HG02973 (cell line): Measurements from ENCODE around the gene IGSF21.
"Not testable (repeated sequence)": the region's sequence is repeated elsewhere in the genome, so short reads cannot be mapped to it uniquely, and the experiment has no call there.

Source experiments
- ATAC-seq: cut with Tn5 transposase; IDR thresholded peaks from one replicate; pipeline ENCODE4 v1.9.1; 2021; ENCODE audit warnings: moderate library complexity; ENCODE audit not compliant: unreplicated experiment

IGSF21 gene

GRCh38 chr1:18144062-18144461 lies 36.5 kb downstream of the IGSF21 start:
- ATAC-seq: no peak

GRCh38 chr1:18144916-18145647 lies 37.5 kb downstream of the IGSF21 start:
- ATAC-seq: no peak

GRCh38 chr1:18145851-18146618 lies 38.4 kb downstream of the IGSF21 start:
- no peak for ATAC-seq

GRCh38 chr1:18146886-18147285 lies 39.3 kb downstream of the IGSF21 start:
- no peak for ATAC-seq

GRCh38 chr1:18147672-18148071 lies 40.1 kb downstream of the IGSF21 start:
- no peak for ATAC-seq

- ATAC-seq: no peak
Observed at GRCh38 chr1:18148461-18148860, 40.9 kb downstream of the IGSF21 start.

- ATAC-seq: no peak
Observed at GRCh38 chr1:18149027-18149641, 41.5 kb downstream of the IGSF21 start.

- ATAC-seq: no peak
Observed at GRCh38 chr1:18151436-18152122, 44.0 kb downstream of the IGSF21 start.

- ATAC-seq: no peak
Observed at GRCh38 chr1:18154430-18155194, 47.0 kb downstream of the IGSF21 start.

GRCh38 chr1:18155881-18156385 lies 48.3 kb downstream of the IGSF21 start:
- no peak for ATAC-seq

- ATAC-seq: no peak
Observed at GRCh38 chr1:18157352-18157751, 49.8 kb downstream of the IGSF21 start.

- ATAC-seq: no peak
Observed at GRCh38 chr1:18157968-18158367, 50.4 kb downstream of the IGSF21 start.

- ATAC-seq: no peak
Observed at GRCh38 chr1:18158714-18159113, 51.1 kb downstream of the IGSF21 start.

- no peak for ATAC-seq
Observed at GRCh38 chr1:18160290-18160942, 52.8 kb downstream of the IGSF21 start.

- no peak for ATAC-seq
Observed at GRCh38 chr1:18161690-18162089, 54.1 kb downstream of the IGSF21 start.

- ATAC-seq: not testable (repeated sequence)
Observed at GRCh38 chr1:18165640-18166039, 58.0 kb downstream of the IGSF21 start.

- no peak for ATAC-seq
Observed at GRCh38 chr1:18166341-18166740, 58.7 kb downstream of the IGSF21 start.

GRCh38 chr1:18166929-18167328 lies 59.3 kb downstream of the IGSF21 start:
- ATAC-seq: no peak

GRCh38 chr1:18170444-18170843 lies 62.8 kb downstream of the IGSF21 start:
- no peak for ATAC-seq

GRCh38 chr1:18174037-18174436 lies 66.4 kb downstream of the IGSF21 start:
- no peak for ATAC-seq
